Mesendoderm (in vitro differentiated cells): ENCODE data around the gene GNA12.

Experiments used
- DNase-seq: peaks from one replicate; pipeline ENCODE4 v3.0.0; 2013
- H2AK5ac ChIP-seq: 2 replicates; pipeline ENCODE4 v1.6.1; 2013; ENCODE audit warnings: low read length, inconsistent platforms
- H2BK120ac ChIP-seq: 2 replicates; pipeline ENCODE4 v1.6.1; 2013; ENCODE audit warnings: low read depth, mild to moderate bottlenecking, low read length, moderate library complexity, mixed read lengths
- H2BK15ac ChIP-seq: replicated peaks from 2 replicates; pipeline ENCODE4 v1.6.1; 2013; ENCODE audit warnings: low read depth, mild to moderate bottlenecking, moderate library complexity
- H2BK5ac ChIP-seq: 2 replicates; pipeline ENCODE4 v1.6.1; 2013; ENCODE audit warnings: low read length, inconsistent platforms
- H3K18ac ChIP-seq: 2 replicates; pipeline ENCODE4 v1.6.1; 2013; ENCODE audit warnings: mild to moderate bottlenecking, low read length, mixed read lengths
- H3K23ac ChIP-seq: one replicate; pipeline ENCODE4 v1.6.1; 2013; ENCODE audit warnings: low read length
- H3K27ac ChIP-seq: 2 replicates; pipeline ENCODE4 v1.5.1; 2013; ENCODE audit warnings: low read depth, mild to moderate bottlenecking, inconsistent platforms, low read length, moderate library complexity
- H3K27me3 ChIP-seq: 2 replicates; pipeline ENCODE4 v1.6.1; 2013; ENCODE audit warnings: low read length, control low read depth, mild to moderate bottlenecking, inconsistent platforms; ENCODE audit not compliant: insufficient read depth, poor library complexity
- H3K36me3 ChIP-seq: 2 replicates; pipeline ENCODE4 v1.6.1; 2013; ENCODE audit warnings: low read length, inconsistent platforms; ENCODE audit not compliant: control insufficient read depth, insufficient read depth
- H3K4ac ChIP-seq: one replicate; pipeline ENCODE4 v1.6.1; 2013; ENCODE audit warnings: low read depth, mild to moderate bottlenecking, low read length, moderate library complexity
- H3K4me1 ChIP-seq: 2 replicates; pipeline ENCODE4 v1.6.1; 2013; ENCODE audit warnings: low read depth, low read length, inconsistent platforms; ENCODE audit not compliant: control insufficient read depth
- H3K4me2 ChIP-seq: 2 replicates; pipeline ENCODE4 v1.6.1; 2013; ENCODE audit warnings: low read length
- H3K4me3 ChIP-seq: 2 replicates; pipeline ENCODE4 v1.5.1; 2013; ENCODE audit warnings: mild to moderate bottlenecking, low read length
- H3K56ac ChIP-seq: one replicate; pipeline ENCODE4 v1.6.1; 2013; ENCODE audit warnings: low read length
- H3K79me1 ChIP-seq: 2 replicates; pipeline ENCODE4 v1.6.1; 2013; ENCODE audit warnings: low read length, inconsistent platforms
- H3K79me2 ChIP-seq: 2 replicates; pipeline ENCODE4 v1.6.1; 2013; ENCODE audit warnings: mild to moderate bottlenecking, low read length; ENCODE audit not compliant: control insufficient read depth, insufficient read depth
- H3K9ac ChIP-seq: 2 replicates; pipeline ENCODE4 v1.6.1; 2013; ENCODE audit warnings: low read length, inconsistent platforms
- H4K5ac ChIP-seq: one replicate; pipeline ENCODE4 v1.6.1; 2013; ENCODE audit warnings: low read length
- H4K8ac ChIP-seq: one replicate; pipeline ENCODE4 v1.6.1; 2013; ENCODE audit warnings: low read depth, mild to moderate bottlenecking, control low read depth, low read length, moderate library complexity
- WGBS: extraction: QIAGEN DNeasy Blood & Tissue Kit; methylation state at CpG from one replicate; pipeline ENCODE4 v1.1.7; 2013; ENCODE audit warnings: low lambda C conversion rate, missing lambda C conversion rate; ENCODE audit not compliant: insufficient coverage; ENCODE audit errors: extremely low coverage; 5-methylcytosine and 5-hydroxymethylcytosine counted together

The GNA12 gene

DNA sequence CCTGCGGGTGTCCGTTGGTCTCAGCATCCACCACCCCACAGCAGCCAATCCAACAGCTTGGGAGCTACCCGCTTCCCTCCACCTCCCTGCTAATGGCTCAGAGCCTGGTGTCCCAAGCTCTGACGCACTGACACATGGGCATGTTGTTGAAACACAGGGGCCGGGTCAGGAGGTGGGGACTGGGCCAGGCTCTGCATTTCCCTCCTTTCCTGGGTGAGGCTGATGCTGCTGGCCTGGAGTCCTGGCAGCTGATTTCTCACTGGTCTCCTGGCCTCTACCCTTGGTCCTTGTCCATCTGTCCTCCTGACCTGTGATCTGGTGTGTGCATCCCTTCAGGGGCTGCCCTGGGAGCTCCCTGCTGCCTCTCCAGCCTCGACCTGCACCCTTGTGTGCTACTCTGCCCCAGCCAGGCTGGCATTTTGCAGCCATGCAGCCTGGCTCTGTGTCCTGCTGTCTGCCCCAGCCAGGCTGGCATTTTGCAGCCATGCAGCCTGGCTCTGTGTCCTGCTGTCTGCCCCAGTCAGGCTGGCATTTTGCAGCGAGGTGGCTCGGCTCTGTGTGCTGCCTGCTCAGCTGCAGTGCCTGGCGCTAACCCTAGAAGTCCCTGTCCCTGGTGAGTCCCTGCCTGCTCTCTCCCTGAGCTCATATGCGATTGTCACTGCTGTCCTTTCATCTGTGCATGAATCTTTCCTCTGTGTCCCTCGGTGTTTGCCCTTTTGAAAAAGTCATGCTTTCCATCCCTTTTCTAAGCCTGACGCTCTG, 142.1 kb downstream of the GNA12 start:
- no peak overlapping the region for H2BK120ac ChIP-seq
- no peak overlapping the region for H2BK15ac ChIP-seq
- H4K8ac ChIP-seq: no peak overlapping the region
- H2BK5ac ChIP-seq: no peak overlapping the region
- no peaks in the 10 kb centered on the region for H3K79me2 ChIP-seq
- no peak overlapping the region for H3K23ac ChIP-seq
- H3K9ac ChIP-seq: no peak overlapping the region
- H3K79me1 ChIP-seq: no peaks in the 10 kb centered on the region
- H3K4me2 ChIP-seq: no peak overlapping the region
- H3K27ac ChIP-seq: no peak overlapping the region
- WGBS: no CpG with 5 or more reads among the region's 12 CpGs
- no peak for DNase-seq
- H3K4ac ChIP-seq: no peak overlapping the region
- H3K18ac ChIP-seq: no peak overlapping the region
- H3K36me3 ChIP-seq: no peaks in the 10 kb centered on the region
- H3K27me3 ChIP-seq: no peaks in the 10 kb centered on the region
- peaks cover 2% of the 10 kb centered on the region for H3K4me1 ChIP-seq
- no peak overlapping the region for H3K4me3 ChIP-seq
- no peak overlapping the region for H2AK5ac ChIP-seq
- no peak overlapping the region for H3K56ac ChIP-seq
- H4K5ac ChIP-seq: no peak overlapping the region

DNA sequence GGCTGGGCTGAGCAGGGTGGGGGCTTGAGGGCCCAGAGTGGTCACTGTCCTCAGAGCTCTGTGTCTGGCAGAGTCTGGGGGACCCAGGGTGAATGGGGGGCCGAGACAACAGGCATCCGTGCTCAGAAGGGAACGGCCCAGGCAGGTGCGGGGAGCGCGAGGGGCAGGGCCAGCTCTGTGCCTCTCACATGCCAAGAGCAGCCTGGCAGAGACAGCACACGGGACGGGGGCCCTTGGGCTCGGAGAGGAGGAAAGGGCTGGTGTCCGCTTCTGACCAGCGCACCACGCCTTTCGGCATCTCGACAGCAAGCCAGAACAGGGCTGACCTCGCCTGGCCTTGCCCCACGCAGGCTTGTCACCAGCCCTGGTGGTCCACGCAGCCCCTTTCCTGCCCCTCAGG, 142.7 kb downstream of the GNA12 start:
- H2BK5ac ChIP-seq: no peak overlapping the region
- no peak overlapping the region for H3K4ac ChIP-seq
- no peak overlapping the region for H3K9ac ChIP-seq
- H3K79me2 ChIP-seq: no peaks in the 10 kb centered on the region
- no peak overlapping the region for H3K18ac ChIP-seq
- no peak overlapping the region for H2BK120ac ChIP-seq
- no CpG with 5 or more reads among the region's 17 CpGs for WGBS
- H2AK5ac ChIP-seq: no peak overlapping the region
- no peak overlapping the region for H4K5ac ChIP-seq
- H3K4me3 ChIP-seq: no peak overlapping the region
- no peak for DNase-seq
- H3K4me2 ChIP-seq: no peak overlapping the region
- H3K27me3 ChIP-seq: no peaks in the 10 kb centered on the region
- no peak overlapping the region for H3K23ac ChIP-seq
- H2BK15ac ChIP-seq: no peak overlapping the region
- H3K36me3 ChIP-seq: no peaks in the 10 kb centered on the region
- no peak overlapping the region for H3K56ac ChIP-seq
- H4K8ac ChIP-seq: no peak overlapping the region
- H3K27ac ChIP-seq: no peak overlapping the region
- no peaks in the 10 kb centered on the region for H3K79me1 ChIP-seq
- H3K4me1 ChIP-seq: peaks cover under 1% of the 10 kb centered on the region

DNA sequence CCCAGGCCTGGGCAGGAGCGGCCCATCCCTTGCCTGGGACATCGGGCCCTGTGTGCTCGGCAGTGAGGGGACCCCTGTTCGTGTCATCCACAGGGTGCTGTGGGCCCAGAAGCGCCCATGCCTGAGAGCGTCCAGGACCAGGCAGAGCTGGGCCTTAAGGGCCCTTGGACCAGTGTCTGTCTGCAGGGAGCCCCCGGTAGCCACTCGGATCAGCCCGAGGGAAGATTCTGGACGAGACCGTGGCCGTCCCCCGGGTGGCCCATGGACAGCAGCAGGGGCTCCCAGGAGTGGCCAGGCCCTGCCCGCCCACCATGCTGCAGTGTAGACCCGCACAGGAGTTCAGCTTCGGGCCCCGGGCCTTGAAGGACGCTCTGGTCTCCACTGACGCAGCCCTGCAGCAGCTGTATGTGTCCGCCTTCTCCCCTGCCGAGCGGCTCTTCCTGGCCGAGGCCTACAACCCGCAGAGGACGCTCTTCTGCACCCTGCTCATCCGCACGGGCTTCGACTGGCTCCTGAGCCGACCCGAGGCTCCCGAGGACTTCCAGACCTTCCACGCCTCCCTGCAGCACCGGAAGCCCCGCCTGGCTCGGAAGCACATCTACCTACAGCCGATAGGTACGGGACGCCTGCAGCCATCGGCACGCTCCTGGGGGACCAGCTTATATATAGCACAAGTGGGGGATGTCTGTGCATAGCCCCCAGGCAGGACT, 143.8 kb downstream of the GNA12 start:
- no peak overlapping the region for H3K18ac ChIP-seq
- H2BK5ac ChIP-seq: no peak overlapping the region
- no peak overlapping the region for H2AK5ac ChIP-seq
- no peaks in the 10 kb centered on the region for H3K27me3 ChIP-seq
- H2BK120ac ChIP-seq: no peak overlapping the region
- no peaks in the 10 kb centered on the region for H3K36me3 ChIP-seq
- WGBS: no CpG with 5 or more reads among the region's 40 CpGs
- no peaks in the 10 kb centered on the region for H3K4me1 ChIP-seq
- DNase-seq: no peak
- no peaks in the 10 kb centered on the region for H3K79me2 ChIP-seq
- H3K4me3 ChIP-seq: no peak overlapping the region
- H3K23ac ChIP-seq: no peak overlapping the region
- H3K56ac ChIP-seq: no peak overlapping the region
- no peak overlapping the region for H3K4me2 ChIP-seq
- H3K9ac ChIP-seq: no peak overlapping the region
- H3K79me1 ChIP-seq: no peaks in the 10 kb centered on the region
- no peak overlapping the region for H3K4ac ChIP-seq
- no peak overlapping the region for H4K8ac ChIP-seq
- no peak overlapping the region for H4K5ac ChIP-seq
- H3K27ac ChIP-seq: no peak overlapping the region
- no peak overlapping the region for H2BK15ac ChIP-seq

DNA sequence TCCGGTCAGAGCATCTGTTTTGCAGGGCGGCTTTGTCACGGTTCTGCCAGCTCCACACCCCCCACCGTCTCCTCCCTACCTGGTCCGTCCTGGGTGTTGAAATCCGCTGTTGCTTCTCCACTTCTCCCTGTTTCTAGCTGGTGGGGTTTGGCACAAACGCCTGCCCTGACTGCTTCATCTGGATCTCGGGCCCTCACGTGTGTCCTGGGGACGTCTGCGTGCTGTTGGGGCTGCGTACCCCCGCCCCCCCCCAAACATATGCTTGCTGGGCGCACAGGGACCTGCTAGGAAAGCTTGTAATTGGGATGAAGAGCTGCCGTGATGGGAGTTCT, 144.9 kb downstream of the GNA12 start:
- Histone ChIP-seq H3K23ac (no peak overlapping the region), H3K27me3 (no peaks in the 10 kb centered on the region), H3K4me2 (no peak overlapping the region), H3K36me3 (no peaks in the 10 kb centered on the region), H3K27ac (no peak overlapping the region), H2AK5ac (no peak overlapping the region), H2BK15ac (no peak overlapping the region), H3K79me2 (no peaks in the 10 kb centered on the region), H4K5ac (no peak overlapping the region), H3K9ac (no peak overlapping the region), H3K79me1 (no peaks in the 10 kb centered on the region), H3K56ac (no peak overlapping the region), H4K8ac (no peak overlapping the region), H2BK5ac (no peak overlapping the region), H3K4me1 (no peaks in the 10 kb centered on the region), H2BK120ac (no peak overlapping the region), H3K4me3 (no peak overlapping the region), H3K18ac (no peak overlapping the region), H3K4ac (no peak overlapping the region)
- no peak for DNase-seq
- no CpG with 5 or more reads among the region's 15 CpGs for WGBS

DNA sequence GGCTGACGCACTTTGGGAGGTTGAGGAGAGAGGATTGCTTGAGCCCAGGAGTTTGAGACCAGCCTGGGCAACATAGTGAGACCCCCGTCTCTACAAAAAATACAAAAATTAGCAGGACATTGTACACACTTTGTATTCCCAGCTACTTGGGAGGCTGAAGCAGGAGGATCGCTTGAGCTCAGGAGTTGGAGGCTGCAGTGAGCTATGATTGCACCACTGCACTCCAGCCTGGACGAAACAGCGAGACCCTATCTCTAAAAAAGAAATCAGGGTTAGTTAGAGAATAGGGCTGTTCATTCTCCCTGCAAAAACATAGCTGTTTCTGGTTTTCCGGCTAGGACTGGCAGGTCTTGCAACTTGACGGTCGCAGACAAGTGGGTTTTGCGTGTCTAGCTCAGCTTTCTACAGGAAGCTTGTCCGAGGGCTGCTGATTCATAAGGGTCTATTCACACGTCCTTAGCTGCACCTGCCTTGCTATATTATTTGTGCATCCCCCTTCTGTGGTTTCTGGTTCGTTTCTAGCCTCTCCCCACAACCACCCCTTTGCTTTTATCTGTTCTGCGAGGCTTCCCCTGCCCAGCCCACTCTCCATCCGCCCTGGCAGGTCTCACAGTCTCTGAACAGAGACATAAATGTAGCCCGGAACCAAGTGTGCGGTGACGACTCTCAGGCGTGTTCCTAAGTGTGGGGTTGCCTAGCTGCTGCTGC, 145.4 kb downstream of the GNA12 start:
- Histone ChIP-seq H3K27me3 (no peaks in the 10 kb centered on the region), H3K36me3 (no peaks in the 10 kb centered on the region), H3K9ac (no peak overlapping the region), H3K4me1 (no peaks in the 10 kb centered on the region), H2BK5ac (no peak overlapping the region), H3K56ac (no peak overlapping the region), H4K8ac (no peak overlapping the region), H3K27ac (no peak overlapping the region), H2BK15ac (no peak overlapping the region), H3K4me2 (no peak overlapping the region), H3K23ac (no peak overlapping the region), H2BK120ac (no peak overlapping the region), H3K79me1 (no peaks in the 10 kb centered on the region), H4K5ac (no peak overlapping the region), H3K18ac (no peak overlapping the region), H3K4me3 (no peak overlapping the region), H3K79me2 (no peaks in the 10 kb centered on the region), H2AK5ac (no peak overlapping the region), H3K4ac (no peak overlapping the region)
- WGBS: no CpG with 5 or more reads among the region's 18 CpGs
- no peak for DNase-seq
